PC-9 (cell line): ENCODE data around the gene TAS2R14.

ENCODE experiments used
- CTCF ChIP-seq: fragments of 200-600 bp; sonication (generic); conservative IDR thresholded peaks from 2 replicates; pipeline ENCODE4 v1.6.1; 2017; ENCODE audit warnings: mixed run types, antibody characterized with exemption, mild to moderate bottlenecking, moderate library complexity
- EZH2 ChIP-seq: fragments of 200-600 bp; sonication (generic); IDR thresholded peaks from 2 replicates; pipeline ENCODE4 v1.8.0; 2017; ENCODE audit warnings: antibody characterized with exemption, low read depth

GRCh38 chr12:10939163-10939562 is at the start of gene TAS2R14:
- no peak for TF ChIP-seq CTCF
- no peak for TF ChIP-seq EZH2
